Activated CD8-positive, alpha-beta T cell treated with anti-CD3 and anti-CD28 coated beads, Interleukin-2, amount 10 ng/mL, durations not matched to agents 7 days and 5 days (primary cell): ENCODE data around the gene ACAP2. TPM values are rescaled to one million over a fixed set of nuclear protein-coding genes. Genes with fewer than 3 reads are reported as not detected.
A peak's percentile ranks its signal among the peaks of the same experiment; 100 is the strongest.

Experiments
- ATAC-seq: fragments of 150-1000 bp; cut with Tn5 transposase; one replicate; pipeline ENCODE4 v1.10.0; 2021; ENCODE audit warnings: moderate library complexity
- CTCF ChIA-PET: fragments of 350-600 bp; sonication (Branson Sonifier 250); formaldehyde crosslinking; loops from one replicate; lab custom pipeline; 2021; ENCODE audit warnings: antibody characterized with exemption; lab: Charles Lee
- POLR2A ChIA-PET: fragments of 350-600 bp; sonication (Branson Sonifier 250); formaldehyde crosslinking; loops from one replicate; lab custom pipeline; 2021; ENCODE audit warnings: antibody characterized with exemption; lab: Charles Lee
- DNase-seq: peaks from one replicate; pipeline ENCODE4 v3.0.0-alpha.2; 2020
- H3K27ac Mint-ChIP-seq: one replicate; pipeline ENCODE4 v1.8.0; 2021; ENCODE audit warnings: mild to moderate bottlenecking, mixed read lengths
- H3K27me3 Mint-ChIP-seq: one replicate; pipeline ENCODE4 v1.8.0; 2021; ENCODE audit warnings: low read depth, mixed read lengths
- H3K36me3 Mint-ChIP-seq: one replicate; pipeline ENCODE4 v1.8.0; 2021; ENCODE audit warnings: low read depth, mixed read lengths
- H3K4me1 Mint-ChIP-seq: one replicate; pipeline ENCODE4 v1.8.0; 2021; ENCODE audit warnings: low read depth, mixed read lengths
- H3K4me3 Mint-ChIP-seq: one replicate; pipeline ENCODE4 v1.8.0; 2021; ENCODE audit warnings: mild to moderate bottlenecking, mixed read lengths
- H3K9me3 Mint-ChIP-seq: one replicate; pipeline ENCODE4 v1.8.0; 2022; ENCODE audit warnings: mixed read lengths; ENCODE audit not compliant: insufficient read depth
- total RNA-seq, 2 experiments: library from RNA; stranded (reverse); gene quantifications; one replicate each; pipeline ENCODE4 v1.2.3, GENCODE V29; 2021

Gene ACAP2
- total RNA-seq, 2 experiments from 2014 or later, result 69.7 to 74.2 TPM

GRCh38 chr3:195265363-195265976 is 177.3 kb downstream of the ACAP2 start:
- Mint-ChIP-seq H3K4me1 (peaks cover 45% of the 10 kb centered on the region), H3K27me3 (no peaks in the 10 kb centered on the region), H3K27ac (no peak overlapping the region), H3K4me3 (no peak overlapping the region), H3K36me3 (peaks cover 17% of the 10 kb centered on the region), H3K9me3 (no peaks in the 10 kb centered on the region)
- CTCF ChIA-PET, result interaction anchor here (1.1 to 5.1 kb wide), 2 partner anchors 583 to 593 kb away, joined by 7 to 43 read pairs; partner anchors contain the start of gene LSG1
- ATAC-seq, result no peak
- peak; percentile 16 for DNase-seq
- POLR2A ChIA-PET, result no interaction called here

- DNase-seq (peak; percentile 11), ATAC-seq (no peak)
- Mint-ChIP-seq H3K9me3 (no peaks in the 10 kb centered on the region), H3K27me3 (no peaks in the 10 kb centered on the region), H3K27ac (no peak overlapping the region), H3K4me3 (no peak overlapping the region), H3K4me1 (peaks cover 39% of the 10 kb centered on the region), H3K36me3 (peaks cover 17% of the 10 kb centered on the region)
- ChIA-PET CTCF (interaction anchor here (1.1 to 5.1 kb wide), 4 partner anchors 259 to 592 kb away, joined by 7 to 52 read pairs (median 28); partner anchors contain the start of gene LSG1), POLR2A (interaction anchor here (0.6 kb wide), 1 partner anchor 178 kb away, joined by 3 read pairs; no protein-coding TSS in a partner anchor)
Measured at GRCh38 chr3:195263925-195264600, 178.8 kb downstream of the ACAP2 start.

- Mint-ChIP-seq H3K27me3 (no peaks in the 10 kb centered on the region), H3K27ac (no peak overlapping the region), H3K9me3 (no peaks in the 10 kb centered on the region), H3K4me3 (no peak overlapping the region), H3K4me1 (peaks cover 41% of the 10 kb centered on the region), H3K36me3 (peaks cover 17% of the 10 kb centered on the region)
- ChIA-PET POLR2A (interaction anchor here (0.6 kb wide), 1 partner anchor 178 kb away, joined by 3 read pairs; no protein-coding TSS in a partner anchor), CTCF (interaction anchor here (0.6 to 5.1 kb wide), 8 partner anchors 7 to 629 kb away, joined by 3 to 56 read pairs (median 9); partner anchors contain the start of genes LSG1 and XXYLT1)
- DNase-seq (peak; percentile 15), ATAC-seq (no peak)
Measured at GRCh38 chr3:195263193-195263924, 179.5 kb downstream of the ACAP2 start.

DNA sequence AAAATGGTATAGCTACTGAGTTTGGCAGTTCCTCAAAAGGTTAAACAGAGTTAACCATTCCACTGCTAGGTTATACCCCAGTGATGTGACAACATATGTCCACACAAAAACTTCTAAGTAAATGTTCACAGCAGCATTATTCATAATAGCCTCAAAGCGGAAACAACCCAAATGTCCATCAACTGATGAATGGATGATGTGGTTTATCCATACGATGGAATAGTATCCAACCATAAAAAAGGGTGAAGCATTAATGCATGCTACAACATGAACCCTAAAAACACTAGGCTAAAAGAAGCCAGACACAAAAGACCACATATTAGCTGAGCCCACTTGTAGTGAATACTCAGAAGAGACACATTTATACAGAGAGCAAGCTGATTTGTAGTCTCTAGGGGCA is 180.9 kb downstream of the ACAP2 start:
- Mint-ChIP-seq H3K27ac (no peak overlapping the region), H3K4me1 (peaks cover 39% of the 10 kb centered on the region), H3K27me3 (no peaks in the 10 kb centered on the region), H3K9me3 (no peaks in the 10 kb centered on the region), H3K4me3 (no peak overlapping the region), H3K36me3 (peaks cover 8% of the 10 kb centered on the region)
- ChIA-PET CTCF (interaction anchor here (1.0 to 5.1 kb wide), 6 partner anchors 8 to 628 kb away, joined by 4 to 56 read pairs (median 28); partner anchors contain the start of genes LSG1 and XXYLT1), POLR2A (interaction anchor here (1.8 kb wide), 1 partner anchor 590 kb away, joined by 8 read pairs; the partner anchor contains the start of gene LSG1)
- peak; percentile 11 for DNase-seq
- ATAC-seq, result no peak

- ChIA-PET POLR2A (interaction anchor here (0.9 to 1.8 kb wide), 3 partner anchors 573 to 588 kb away, joined by 4 to 8 read pairs (median 4); partner anchors contain the start of gene LSG1), CTCF (interaction anchor here (0.7 to 5.1 kb wide), 11 partner anchors 10 to 588 kb away, joined by 3 to 56 read pairs (median 3); partner anchors contain the start of genes LSG1 and XXYLT1)
- peak; percentile 39 for DNase-seq
- peak overlapping the region; percentile 77 for H3K4me3 Mint-ChIP-seq
- H3K9me3 Mint-ChIP-seq, result no peaks in the 10 kb centered on the region
- peak overlapping the region; percentile 69 for H3K27ac Mint-ChIP-seq
- peak; percentile 25 for ATAC-seq
- H3K27me3 Mint-ChIP-seq, result no peaks in the 10 kb centered on the region
- peaks cover 5% of the 10 kb centered on the region for H3K36me3 Mint-ChIP-seq
- peaks cover 39% of the 10 kb centered on the region for H3K4me1 Mint-ChIP-seq
Measured at GRCh38 chr3:195260280-195260905, 182.4 kb downstream of the ACAP2 start.

- Mint-ChIP-seq H3K4me3 (peak overlapping the region; percentile 48), H3K36me3 (peaks cover 2% of the 10 kb centered on the region), H3K4me1 (peaks cover 38% of the 10 kb centered on the region), H3K27ac (no peak overlapping the region), H3K27me3 (no peaks in the 10 kb centered on the region), H3K9me3 (no peaks in the 10 kb centered on the region)
- ATAC-seq, result peak; percentile 80
- peak; percentile 94 for DNase-seq
- ChIA-PET POLR2A (interaction anchor here (0.5 to 1.8 kb wide), 5 partner anchors 153 to 587 kb away, joined by 3 to 8 read pairs (median 4); partner anchors contain the start of gene LSG1), CTCF (interaction anchor here (0.6 to 3.8 kb wide), 11 partner anchors 11 to 588 kb away, joined by 3 to 56 read pairs (median 7); partner anchors contain the start of genes LSG1 and XXYLT1)
Measured at GRCh38 chr3:195259475-195260279, 183.1 kb downstream of the ACAP2 start.

DNA sequence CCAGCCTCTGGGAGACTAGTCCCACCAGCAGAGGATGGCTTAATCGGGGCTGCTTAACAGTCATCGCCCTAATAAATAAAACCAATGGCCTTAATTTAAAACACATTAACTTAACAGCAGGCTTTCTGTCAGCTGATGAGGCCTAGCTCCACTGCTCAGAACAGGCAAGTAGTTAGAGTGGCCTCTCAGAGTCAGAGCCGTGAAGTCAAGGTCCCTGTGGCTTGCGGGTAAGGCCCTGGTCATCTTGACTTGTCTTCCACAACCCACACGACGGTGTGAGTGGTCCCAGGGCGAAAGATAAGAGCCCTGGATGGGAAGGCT is 183.7 kb downstream of the ACAP2 start:
- CTCF ChIA-PET, result interaction anchor here (0.6 to 3.2 kb wide), 9 partner anchors 11 to 588 kb away, joined by 3 to 18 read pairs (median 5); partner anchors contain the start of genes LSG1 and XXYLT1
- H3K4me1 Mint-ChIP-seq, result peaks cover 33% of the 10 kb centered on the region
- peaks cover 2% of the 10 kb centered on the region for H3K36me3 Mint-ChIP-seq
- no peak for DNase-seq
- no peak for ATAC-seq
- POLR2A ChIA-PET, result interaction anchor here (0.5 to 1.0 kb wide), 4 partner anchors 11 to 576 kb away, joined by 3 to 5 read pairs (median 4); no protein-coding TSS in a partner anchor
- H3K27ac Mint-ChIP-seq, result peak overlapping the region; percentile 64
- H3K27me3 Mint-ChIP-seq, result no peaks in the 10 kb centered on the region
- H3K9me3 Mint-ChIP-seq, result no peaks in the 10 kb centered on the region
- no peak overlapping the region for H3K4me3 Mint-ChIP-seq

DNA sequence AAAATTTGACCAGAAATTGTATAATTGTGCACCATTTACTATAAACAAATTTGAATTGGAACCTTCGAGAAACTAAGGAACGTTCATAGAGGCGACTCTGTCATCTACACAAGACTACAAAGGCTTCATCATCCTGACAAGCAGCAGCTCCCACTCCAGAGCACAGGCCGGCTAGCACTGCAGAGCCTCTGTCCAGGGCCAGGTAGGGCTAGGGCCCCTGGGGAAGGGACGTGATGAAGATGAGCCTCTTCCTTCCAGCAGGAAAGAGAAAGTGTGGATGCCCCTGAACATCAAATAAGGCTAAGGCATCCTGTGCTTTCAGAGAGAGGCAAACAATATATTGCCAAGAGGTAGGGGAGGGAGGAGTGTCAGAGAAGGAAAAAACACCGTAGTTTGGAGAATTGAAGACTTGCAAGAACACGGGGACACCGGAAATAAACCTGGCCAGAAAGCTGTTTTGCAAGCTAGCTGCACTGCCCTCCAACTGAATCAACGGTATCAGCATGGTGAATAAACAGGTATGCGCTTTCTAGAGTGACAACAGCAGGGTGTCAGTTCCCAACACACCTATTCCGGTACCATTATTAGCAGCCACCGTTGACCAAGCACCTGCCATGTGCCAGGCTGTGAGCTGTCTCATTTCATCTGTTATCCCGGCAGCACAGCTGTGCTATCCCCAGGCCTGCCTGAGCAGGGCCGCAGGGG is 184.2 kb downstream of the ACAP2 start:
- H3K36me3 Mint-ChIP-seq, result peaks cover 2% of the 10 kb centered on the region
- H3K9me3 Mint-ChIP-seq, result no peaks in the 10 kb centered on the region
- H3K4me1 Mint-ChIP-seq, result peaks cover 33% of the 10 kb centered on the region
- no peaks in the 10 kb centered on the region for H3K27me3 Mint-ChIP-seq
- peak overlapping the region; percentile 64 for H3K27ac Mint-ChIP-seq
- peak; percentile 27 for DNase-seq
- ChIA-PET POLR2A (interaction anchor here (0.5 to 1.0 kb wide), 5 partner anchors 12 to 576 kb away, joined by 3 to 5 read pairs (median 3); no protein-coding TSS in a partner anchor), CTCF (interaction anchor here (0.9 to 3.2 kb wide), 8 partner anchors 12 to 587 kb away, joined by 3 to 18 read pairs (median 6); partner anchors contain the start of genes LSG1 and XXYLT1)
- H3K4me3 Mint-ChIP-seq, result no peak overlapping the region
- ATAC-seq, result no peak

GRCh38 chr3:195257454-195258448 is 185.1 kb downstream of the ACAP2 start:
- DNase-seq (peak; percentile 23), ATAC-seq (no peak)
- ChIA-PET POLR2A (interaction anchor here (0.6 kb wide), 1 partner anchor 571 kb away, joined by 3 read pairs; no protein-coding TSS in a partner anchor), CTCF (interaction anchor here (1.0 to 3.7 kb wide), 7 partner anchors 12 to 586 kb away, joined by 3 to 20 read pairs (median 6); partner anchors contain the start of genes LSG1 and XXYLT1)
- peaks cover 2% of the 10 kb centered on the region for H3K36me3 Mint-ChIP-seq
- H3K9me3 Mint-ChIP-seq, result no peaks in the 10 kb centered on the region
- peak overlapping the region; percentile 13 for H3K27ac Mint-ChIP-seq
- H3K4me3 Mint-ChIP-seq, result no peak overlapping the region
- peaks cover 32% of the 10 kb centered on the region for H3K4me1 Mint-ChIP-seq
- no peaks in the 10 kb centered on the region for H3K27me3 Mint-ChIP-seq
